ENCODE data around the gene PGA5. TPM values are rescaled to one million over a fixed set of nuclear protein-coding genes. Genes with fewer than 3 reads are reported as not detected.

Gene PGA5
- total RNA-seq, 1 experiment from 2014 or later, result 0.33 TPM

DNA sequence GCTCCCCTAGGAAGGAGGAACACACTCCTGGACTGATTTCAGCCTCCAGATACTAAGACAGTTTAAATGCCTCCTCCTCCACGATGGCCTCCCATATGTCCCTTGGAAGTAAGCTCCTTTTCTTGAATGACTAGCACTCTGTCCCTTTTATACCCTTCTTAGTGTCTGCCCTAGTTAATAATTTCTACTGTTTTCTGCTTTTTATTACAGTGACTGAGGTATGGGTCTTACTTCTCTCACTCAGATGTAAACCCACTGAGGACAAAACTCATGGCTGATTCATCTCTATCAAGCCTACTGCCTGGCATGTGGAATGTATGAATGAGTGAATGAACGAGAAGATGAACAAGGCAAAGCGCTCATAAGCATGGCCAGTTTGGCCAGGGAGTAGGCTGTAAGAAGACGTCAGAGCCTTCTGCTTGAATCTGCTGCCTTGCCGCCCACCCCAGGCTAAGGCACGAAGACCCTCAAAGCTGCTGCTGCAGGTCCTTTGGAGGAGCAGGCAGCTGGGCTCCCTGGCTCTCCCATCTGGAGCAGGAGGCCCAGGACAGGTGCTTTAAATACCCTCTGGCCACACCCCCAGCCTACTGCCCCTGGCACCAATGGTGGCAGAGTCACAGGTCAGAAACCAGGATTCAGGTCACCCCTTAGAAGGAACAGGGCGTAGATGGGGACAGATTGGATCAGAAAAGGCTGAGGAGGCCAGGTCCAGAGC lies 45.8 kb upstream of the PGA5 start:
- no peaks in the 10 kb centered on the region for H3K79me2 ChIP-seq (ENCODE audit: insufficient read depth, low read length)
- H3K56ac ChIP-seq (ENCODE audit: insufficient read length, low read depth, low read length), result no peak overlapping the region
- H3K4me1 ChIP-seq (ENCODE audit: insufficient read depth, low read length), result no peaks in the 10 kb centered on the region; the same call in 1 of the 2 replicates
- no peaks in the 10 kb centered on the region for H3K23me2 ChIP-seq (ENCODE audit: insufficient read length, low read depth, low read length, poor library complexity, severe bottlenecking)
- H3K23ac ChIP-seq (ENCODE audit: insufficient read length, low read depth, low read length), result no peak overlapping the region
- Mint-ChIP-seq H3K27ac (no peak overlapping the region), H3K9me3 (peaks cover 5 to 10% of the 10 kb centered on the region in 2 experiments; a peak in 2 of 5 replicates), H3K27me3 (ENCODE audit: low read depth) (peaks cover 2% of the 10 kb centered on the region), H3K4me3 (no peak overlapping the region), H3K4me1 (peaks cover 0 to 8% of the 10 kb centered on the region in 2 experiments; a peak in 2 of 4 replicates), H3K36me3 (ENCODE audit: insufficient read depth in 1 of 3, low read depth in 3 of 3) (no peaks in the 10 kb centered on the region; a peak in 1 of 7 replicates)
- WGBS (ENCODE audit: extremely low coverage, insufficient read length, low lambda C conversion rate), result no CpG with 5 or more reads among the region's 7 CpGs
- H2BK120ac ChIP-seq (ENCODE audit: low read depth, low read length, poor library complexity, severe bottlenecking), result no peak overlapping the region
- H3K4me2 ChIP-seq (ENCODE audit: insufficient read depth, insufficient read length, low read length), result no peak overlapping the region
- no peak overlapping the region for H3K4ac ChIP-seq (ENCODE audit: low read depth, low read length)
- no peak overlapping the region for H4K5ac ChIP-seq (ENCODE audit: insufficient read length, low read depth, low read length)
- no peak overlapping the region for H2BK15ac ChIP-seq (ENCODE audit: low read depth, low read length)
- H3T11ph ChIP-seq (ENCODE audit: low read length), result no peak overlapping the region
- no peak overlapping the region for H4K91ac ChIP-seq (ENCODE audit: insufficient read length, low read depth, low read length)
- no peak overlapping the region for H3K18ac ChIP-seq (ENCODE audit: insufficient read length, low read depth, low read length)
- H4K8ac ChIP-seq (replicated peaks; ENCODE audit: insufficient read length, low read depth, low read length), result no peak overlapping the region
- no peaks in the 10 kb centered on the region for H4K20me1 ChIP-seq (ENCODE audit: control insufficient read depth, insufficient read depth, insufficient read length)
- no peaks in the 10 kb centered on the region for H3K9me3 ChIP-seq (ENCODE audit: control insufficient read depth, low read depth, low read length)
- no peak for DNase-seq
- no peak overlapping the region for H3K9ac ChIP-seq (ENCODE audit: extremely low read depth, insufficient read length, low read length)
- H3K14ac ChIP-seq (ENCODE audit: insufficient read depth, low read length), result no peak overlapping the region
- no peak overlapping the region for H3K27ac ChIP-seq (ENCODE audit: insufficient read length, low read depth, low read length)
- no peak overlapping the region for H2AK5ac ChIP-seq (ENCODE audit: insufficient read length, low read length)
- H2BK20ac ChIP-seq (ENCODE audit: low read depth, low read length, poor library complexity, severe bottlenecking), result no peak overlapping the region
- no peak overlapping the region for H2BK5ac ChIP-seq (ENCODE audit: insufficient read length, low read length)
- no peak overlapping the region for H2BK12ac ChIP-seq (ENCODE audit: insufficient read length, low read depth, low read length)
- H2AFZ ChIP-seq (ENCODE audit: low read length), result no peak overlapping the region
- TF ChIP-seq, protein P1, sequence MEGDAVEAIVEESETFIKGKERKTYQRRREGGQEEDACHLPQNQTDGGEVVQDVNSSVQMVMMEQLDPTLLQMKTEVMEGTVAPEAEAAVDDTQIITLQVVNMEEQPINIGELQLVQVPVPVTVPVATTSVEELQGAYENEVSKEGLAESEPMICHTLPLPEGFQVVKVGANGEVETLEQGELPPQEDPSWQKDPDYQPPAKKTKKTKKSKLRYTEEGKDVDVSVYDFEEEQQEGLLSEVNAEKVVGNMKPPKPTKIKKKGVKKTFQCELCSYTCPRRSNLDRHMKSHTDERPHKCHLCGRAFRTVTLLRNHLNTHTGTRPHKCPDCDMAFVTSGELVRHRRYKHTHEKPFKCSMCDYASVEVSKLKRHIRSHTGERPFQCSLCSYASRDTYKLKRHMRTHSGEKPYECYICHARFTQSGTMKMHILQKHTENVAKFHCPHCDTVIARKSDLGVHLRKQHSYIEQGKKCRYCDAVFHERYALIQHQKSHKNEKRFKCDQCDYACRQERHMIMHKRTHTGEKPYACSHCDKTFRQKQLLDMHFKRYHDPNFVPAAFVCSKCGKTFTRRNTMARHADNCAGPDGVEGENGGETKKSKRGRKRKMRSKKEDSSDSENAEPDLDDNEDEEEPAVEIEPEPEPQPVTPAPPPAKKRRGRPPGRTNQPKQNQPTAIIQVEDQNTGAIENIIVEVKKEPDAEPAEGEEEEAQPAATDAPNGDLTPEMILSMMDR (conservative IDR thresholded peaks at IDR 0.05), result no peak
- H3K79me1 ChIP-seq (ENCODE audit: insufficient read depth, low read depth, low read length, poor library complexity, severe bottlenecking), result no peaks in the 10 kb centered on the region
- no peaks in the 10 kb centered on the region for H3K27me3 ChIP-seq (ENCODE audit: insufficient read depth, low read length)
